Cardiac muscle cell (in vitro differentiated cells and primary cell): ENCODE data around the gene TTC23. TPM values are rescaled to one million over a fixed set of nuclear protein-coding genes. Genes with fewer than 3 reads are reported as not detected.

Experiments used
- DNase-seq, 2 donors: peaks; one replicate each; pipeline versions ENCODE4 v3.0.0 to v3.0.0-alpha.2; 2010 to 2017; ENCODE audit warnings: low read depth in 1 of 2, low spot score in 1 of 2
- H3K27ac ChIP-seq: fragments of 200-600 bp; sonication (generic); 2 replicates; pipeline ENCODE4 v1.5.1; 2016
- H3K27me3 ChIP-seq: fragments of 200-600 bp; sonication (generic); 2 replicates; pipeline ENCODE4 v1.6.0; 2016; ENCODE audit warnings: control low read depth
- H3K36me3 ChIP-seq: fragments of 200-600 bp; sonication (generic); 2 replicates; pipeline ENCODE4 v1.5.1; 2016; ENCODE audit warnings: control low read depth
- H3K4me1 ChIP-seq: fragments of 200-600 bp; sonication (generic); 2 replicates; pipeline ENCODE4 v1.8.1; 2017; ENCODE audit warnings: low read depth, mild to moderate bottlenecking, mixed run types
- H3K4me3 ChIP-seq: fragments of 200-600 bp; sonication (generic); 2 replicates; pipeline ENCODE4 v1.5.1; 2016; ENCODE audit warnings: mild to moderate bottlenecking
- H3K9me3 ChIP-seq: fragments of 200-600 bp; sonication (generic); 2 replicates; pipeline ENCODE4 v1.5.1; 2017; ENCODE audit warnings: low read depth, mild to moderate bottlenecking, control low read depth
- CTCF ChIP-seq: IDR thresholded peaks from 2 replicates; pipeline ENCODE4 v1.5.1; 2012; ENCODE audit warnings: low read depth, mild to moderate bottlenecking, low read length
- polyA plus RNA-seq: library from polyadenylated mRNA; unstranded; fragments of >200 nt; fragmentation: Nextera tagmentation; extraction: Ambion mirVana; gene quantifications from 2 replicates; pipeline ENCODE4 v1.2.1, GENCODE V29; 2016
- total RNA-seq: library from RNA; depleted of rRNA; stranded (reverse); fragments of >200 nt; gene quantifications from 2 replicates; pipeline ENCODE4 v1.2.3, GENCODE V29; 2016

The TTC23 gene
- total and polyA plus RNA-seq, 2 experiments from 2014 or later, result 15.0 to 38.2 TPM

- Histone ChIP-seq H3K36me3 (no peaks in the 10 kb centered on the region), H3K27ac (no peak overlapping the region)
- no peak for TF ChIP-seq CTCF
Observed at GRCh38 chr15:99118801-99119546, 130.4 kb downstream of the TTC23 start.

GRCh38 chr15:99118258-99118632, 131.1 kb downstream of the TTC23 start:
- no peak for DNase-seq

More at GRCh38 chr15:99118801-99119546, 130.4 kb downstream of the TTC23 start:
- no peak for DNase-seq
- H3K27me3 ChIP-seq, result no peaks in the 10 kb centered on the region
- no peak overlapping the region for H3K4me3 ChIP-seq
- H3K9me3 ChIP-seq, result no peaks in the 10 kb centered on the region
- peaks cover 10% of the 10 kb centered on the region for H3K4me1 ChIP-seq

GRCh38 chr15:99117563-99118257, 131.7 kb downstream of the TTC23 start:
- DNase-seq, result no peak
- no peak for TF ChIP-seq CTCF
- no peaks in the 10 kb centered on the region for H3K36me3 ChIP-seq
- H3K27me3 ChIP-seq, result no peaks in the 10 kb centered on the region
- no peaks in the 10 kb centered on the region for H3K9me3 ChIP-seq
- no peak overlapping the region for H3K4me3 ChIP-seq
- no peak overlapping the region for H3K27ac ChIP-seq
- no peaks in the 10 kb centered on the region for H3K4me1 ChIP-seq

More at GRCh38 chr15:99118258-99118632, 131.1 kb downstream of the TTC23 start:
- H3K4me3 ChIP-seq, result no peak overlapping the region
- no peak overlapping the region for H3K27ac ChIP-seq
- no peak for TF ChIP-seq CTCF
- no peaks in the 10 kb centered on the region for H3K36me3 ChIP-seq
- no peaks in the 10 kb centered on the region for H3K27me3 ChIP-seq
- peaks cover 3% of the 10 kb centered on the region for H3K4me1 ChIP-seq
- H3K9me3 ChIP-seq, result no peaks in the 10 kb centered on the region

GRCh38 chr15:99117111-99117510, 132.3 kb downstream of the TTC23 start:
- no peak for TF ChIP-seq CTCF
- Histone ChIP-seq H3K27me3 (no peaks in the 10 kb centered on the region), H3K4me3 (no peak overlapping the region), H3K27ac (no peak overlapping the region), H3K36me3 (no peaks in the 10 kb centered on the region), H3K4me1 (no peaks in the 10 kb centered on the region), H3K9me3 (no peaks in the 10 kb centered on the region)
- DNase-seq, result no peak

GRCh38 chr15:99115300-99116215, 133.8 kb downstream of the TTC23 start:
- H3K4me1 ChIP-seq, result no peaks in the 10 kb centered on the region
- no peak overlapping the region for H3K4me3 ChIP-seq
- DNase-seq, result no peak
- no peak for TF ChIP-seq CTCF
- no peaks in the 10 kb centered on the region for H3K36me3 ChIP-seq
- H3K27me3 ChIP-seq, result no peaks in the 10 kb centered on the region
- H3K9me3 ChIP-seq, result no peaks in the 10 kb centered on the region
- no peak overlapping the region for H3K27ac ChIP-seq
